NCI-H446 treated with DMSO at 0.1 percent for 48 hours (cell line): ENCODE data around the gene ASB2.

ENCODE experiments used
- DNase-seq: peaks from one replicate; lab custom pipeline; 2025; lab: John Stamatoyannopoulos, UW

The ASB2 gene

DNA sequence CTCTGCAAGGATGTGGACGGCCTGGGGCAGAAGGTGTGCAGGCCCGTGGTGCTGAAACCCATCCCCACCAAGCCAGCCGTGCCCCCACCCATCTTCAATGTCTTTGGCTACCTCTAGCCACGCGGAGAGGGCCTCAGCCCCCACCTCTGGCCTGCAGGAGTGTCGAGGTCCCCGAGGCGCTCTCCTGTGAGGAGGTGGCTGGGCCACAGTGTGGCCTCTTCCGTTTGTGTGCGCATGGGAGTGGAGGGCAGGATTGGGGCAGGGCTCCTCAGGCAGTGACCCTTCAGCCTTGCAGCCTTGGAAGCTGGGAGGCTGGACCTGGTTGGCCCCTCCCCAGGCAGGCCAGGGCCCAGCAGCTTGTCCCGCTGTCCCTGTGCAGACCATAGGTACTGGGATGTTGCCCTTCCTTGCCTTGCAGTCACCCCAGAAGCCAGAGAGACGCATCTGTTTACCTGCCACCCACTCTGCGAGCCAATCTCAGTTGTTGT lies 47.3 kb downstream of the ASB2 start:
- DNase-seq: no peak

DNA sequence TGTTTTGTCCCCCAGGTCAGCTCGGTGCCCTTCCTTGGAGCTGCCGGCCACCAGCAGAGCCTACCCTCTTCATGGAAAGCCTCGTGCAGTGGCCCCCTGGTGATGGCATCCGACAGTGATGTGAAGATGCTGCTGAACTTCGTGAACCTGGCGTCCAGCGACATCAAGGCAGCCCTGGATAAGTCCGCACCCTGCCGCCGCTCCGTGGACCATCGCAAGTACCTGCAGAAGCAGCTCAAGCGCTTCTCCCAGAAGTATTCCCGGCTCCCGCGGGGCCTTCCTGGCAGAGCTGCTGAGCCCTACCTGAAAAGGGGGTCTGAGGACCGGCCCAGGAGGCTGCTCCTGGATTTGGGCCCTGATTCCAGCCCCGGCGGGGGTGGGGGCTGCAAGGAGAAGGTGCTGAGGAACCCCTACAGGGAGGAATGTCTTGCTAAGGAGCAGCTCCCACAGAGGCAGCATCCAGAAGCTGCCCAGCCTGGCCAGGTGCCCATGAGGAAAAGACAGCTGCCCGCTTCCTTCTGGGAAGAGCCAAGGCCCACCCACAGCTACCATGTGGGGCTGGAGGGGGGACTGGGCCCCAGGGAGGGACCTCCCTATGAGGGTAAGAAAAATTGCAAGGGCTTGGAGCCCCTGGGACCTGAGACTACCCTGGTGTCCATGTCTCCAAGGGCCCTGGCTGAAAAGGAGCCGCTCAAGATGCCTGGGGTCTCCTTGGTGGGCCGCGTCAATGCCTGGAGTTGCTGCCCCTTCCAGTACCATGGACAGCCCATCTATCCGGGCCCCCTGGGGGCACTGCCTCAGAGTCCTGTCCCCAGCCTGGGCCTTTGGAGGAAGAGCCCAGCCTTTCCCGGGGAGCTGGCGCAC lies 48.0 kb downstream of the ASB2 start:
- no peak for DNase-seq

DNA sequence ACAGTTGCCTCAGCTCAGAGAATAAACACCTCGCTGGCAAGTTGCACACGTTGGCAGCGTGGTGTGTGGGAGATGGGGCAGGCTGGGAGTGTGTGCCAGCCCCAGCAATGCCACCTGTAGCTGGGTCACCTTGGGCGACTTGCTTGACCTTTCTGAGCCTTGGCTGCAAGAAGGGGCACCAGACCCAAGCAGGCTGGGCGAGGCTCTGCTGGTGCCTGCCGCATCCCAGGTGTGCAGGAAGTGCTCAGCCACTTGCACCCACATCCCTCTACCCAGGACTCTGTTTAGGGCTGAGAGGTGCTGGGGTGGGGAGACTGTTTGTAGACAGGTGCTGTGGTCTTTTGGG lies 48.6 kb downstream of the ASB2 start:
- no peak for DNase-seq

DNA sequence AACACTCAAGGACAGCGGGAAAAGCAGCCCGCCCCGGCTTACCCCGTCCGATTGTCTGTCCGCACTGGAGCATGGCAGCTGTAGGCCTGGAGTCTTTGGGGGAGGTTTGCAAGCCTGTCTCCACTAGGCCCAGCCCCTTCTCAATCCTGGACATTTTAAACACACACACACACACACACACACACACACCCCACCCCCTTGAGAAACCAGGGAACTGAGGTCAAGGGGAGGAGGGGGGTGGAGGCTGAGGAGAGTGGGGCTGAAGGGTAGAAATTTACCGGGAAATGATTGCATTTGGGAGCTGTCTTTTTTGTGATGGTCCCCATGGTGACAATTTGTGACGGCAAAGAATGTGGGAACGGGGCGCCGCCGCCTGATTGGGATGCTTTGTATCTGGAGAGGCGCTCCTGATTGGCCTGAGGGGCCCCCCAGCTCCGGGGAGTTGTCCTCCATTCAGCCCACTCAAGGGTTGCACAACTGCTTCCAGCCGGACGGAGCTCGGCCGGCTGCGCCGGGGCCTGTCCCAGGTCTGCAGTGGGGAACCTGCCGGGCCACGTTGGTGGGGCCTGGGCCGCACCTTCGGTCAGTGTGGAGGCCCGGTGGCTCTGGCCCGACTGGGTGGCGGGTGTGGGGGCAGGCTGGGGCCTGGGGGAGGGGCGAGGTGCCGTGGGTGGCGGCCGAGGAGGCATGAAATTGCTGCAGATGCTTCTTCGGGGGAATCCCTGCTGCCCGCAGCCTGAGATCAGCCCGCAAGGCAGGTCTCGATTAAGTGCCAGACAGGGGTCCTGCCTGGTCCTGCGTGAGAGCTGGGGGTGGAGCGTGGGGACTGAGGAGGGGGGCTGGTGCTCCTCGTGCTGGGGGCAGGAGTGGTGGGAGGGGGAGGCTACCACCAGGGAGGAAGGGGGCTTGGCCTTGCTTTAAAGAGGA lies 49.2 kb downstream of the ASB2 start, which contains the start of gene FAM181A:
Gene FAM181A, plus strand, starts transcription at position 472 of the 927 bp plus-strand sequence. CDS start 942 bp downstream, outside the sequence.
- no peak for DNase-seq

DNA sequence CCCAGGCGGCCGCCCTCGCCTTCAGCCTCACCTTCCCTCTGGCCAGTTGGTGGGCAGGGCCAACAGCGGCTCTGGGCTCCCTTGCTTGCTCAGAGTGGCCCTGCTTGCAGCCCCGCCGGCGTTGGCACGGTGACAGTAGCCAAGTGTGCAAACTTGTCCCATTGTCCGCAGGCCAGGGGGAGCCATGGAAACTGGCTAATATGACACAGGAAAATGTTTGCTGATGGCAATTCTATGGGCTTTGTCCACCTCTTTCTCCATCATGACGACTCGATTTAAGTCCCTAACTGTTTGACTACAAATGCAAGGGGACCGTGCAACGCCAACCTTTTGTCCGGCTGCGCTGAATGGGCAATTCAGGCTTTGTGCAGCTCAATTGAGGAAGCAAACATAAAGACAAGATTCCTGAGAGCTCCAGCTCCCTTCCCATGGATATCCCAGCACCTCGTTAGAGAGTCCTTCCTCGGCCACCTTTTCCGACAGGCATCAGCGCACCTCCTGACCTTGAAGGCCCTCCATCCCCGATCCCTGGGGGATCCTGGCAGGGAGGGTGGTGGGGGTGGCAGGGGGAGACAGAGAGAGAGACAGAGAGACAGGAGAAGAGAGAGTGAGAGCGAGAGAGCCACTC lies 50.0 kb downstream of the ASB2 start:
- DNase-seq: no peak

DNA sequence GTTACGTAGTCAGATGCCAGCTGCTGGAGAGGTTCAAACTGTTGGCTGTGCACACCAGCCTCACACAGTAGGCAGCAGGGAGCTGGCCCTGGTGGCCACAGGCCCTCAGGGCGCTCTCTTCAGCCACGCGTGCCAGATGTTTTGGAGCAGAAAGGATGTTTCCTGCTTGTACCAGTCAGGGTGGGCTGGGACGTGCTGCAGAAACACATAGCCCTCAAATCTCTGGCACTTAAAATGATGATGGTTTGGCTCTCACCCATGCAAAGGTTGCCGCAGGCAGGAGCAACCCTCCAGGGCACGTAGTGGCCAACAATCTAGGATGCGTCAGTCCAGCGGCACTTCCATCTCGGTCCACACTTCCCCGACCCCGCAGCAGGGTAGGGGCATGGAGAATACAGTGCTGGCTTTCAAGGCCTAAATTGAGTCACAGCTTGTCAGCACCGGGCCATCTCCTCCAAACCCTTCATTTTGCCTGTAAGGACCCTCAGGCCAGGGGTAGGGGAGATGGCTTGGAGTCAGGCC lies 50.9 kb downstream of the ASB2 start:
- DNase-seq: no peak

DNA sequence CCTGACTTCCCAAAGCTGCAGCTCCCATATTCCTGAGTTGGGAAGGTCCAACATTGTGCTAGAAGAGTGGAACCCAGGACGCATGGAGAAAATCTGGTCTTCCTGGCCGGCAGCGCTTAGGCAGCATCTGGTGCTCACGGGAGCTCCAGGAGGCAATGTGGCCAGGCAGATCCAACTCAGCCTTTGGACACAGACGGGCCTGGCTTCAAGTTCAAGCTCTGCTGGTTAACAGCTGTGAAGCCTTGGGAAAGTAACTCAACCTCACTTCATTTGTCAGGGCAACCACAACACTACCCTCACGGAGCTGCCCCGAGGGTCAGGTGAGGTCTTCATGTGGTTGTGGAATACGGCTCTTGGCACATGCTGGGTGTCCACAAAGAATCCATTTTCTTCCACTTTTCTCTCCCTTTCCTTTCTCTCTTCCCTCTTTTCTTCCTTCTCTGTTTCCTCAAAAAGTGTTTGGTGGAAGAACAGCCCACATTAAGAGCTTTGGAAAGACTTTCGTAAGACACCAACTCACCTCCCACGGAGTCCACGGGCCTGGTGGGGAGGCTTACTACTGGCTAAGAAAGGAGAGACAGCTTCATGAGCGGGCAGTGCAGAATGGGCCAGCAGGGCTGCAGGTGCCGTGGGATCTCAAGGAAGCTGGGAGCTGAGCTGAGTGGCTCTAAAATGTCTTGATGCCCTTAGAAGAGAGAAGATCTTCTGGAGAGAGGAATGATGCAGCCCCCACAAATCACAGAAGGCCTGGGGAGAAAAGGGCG lies 51.6 kb downstream of the ASB2 start:
- no peak for DNase-seq

DNA sequence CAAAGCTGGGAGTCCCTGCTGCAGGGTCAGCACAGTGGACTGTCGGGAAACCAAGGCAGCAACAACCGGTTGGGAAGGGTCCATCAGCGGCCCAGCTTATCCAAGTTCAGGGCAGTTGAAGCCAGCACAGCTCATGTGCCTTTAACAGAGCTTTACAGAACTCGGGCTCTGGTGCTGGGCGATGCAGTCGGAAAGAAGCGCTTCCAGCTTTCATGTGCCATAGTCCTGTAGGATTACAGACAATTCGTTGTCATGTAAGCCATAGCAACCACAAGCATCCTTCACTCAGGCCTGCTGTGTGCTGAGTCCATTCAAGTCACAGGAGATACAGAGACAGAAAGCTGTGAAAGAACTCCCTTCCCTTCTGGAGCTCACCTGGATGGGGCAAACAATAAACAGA lies 52.7 kb downstream of the ASB2 start:
- no peak for DNase-seq

DNA sequence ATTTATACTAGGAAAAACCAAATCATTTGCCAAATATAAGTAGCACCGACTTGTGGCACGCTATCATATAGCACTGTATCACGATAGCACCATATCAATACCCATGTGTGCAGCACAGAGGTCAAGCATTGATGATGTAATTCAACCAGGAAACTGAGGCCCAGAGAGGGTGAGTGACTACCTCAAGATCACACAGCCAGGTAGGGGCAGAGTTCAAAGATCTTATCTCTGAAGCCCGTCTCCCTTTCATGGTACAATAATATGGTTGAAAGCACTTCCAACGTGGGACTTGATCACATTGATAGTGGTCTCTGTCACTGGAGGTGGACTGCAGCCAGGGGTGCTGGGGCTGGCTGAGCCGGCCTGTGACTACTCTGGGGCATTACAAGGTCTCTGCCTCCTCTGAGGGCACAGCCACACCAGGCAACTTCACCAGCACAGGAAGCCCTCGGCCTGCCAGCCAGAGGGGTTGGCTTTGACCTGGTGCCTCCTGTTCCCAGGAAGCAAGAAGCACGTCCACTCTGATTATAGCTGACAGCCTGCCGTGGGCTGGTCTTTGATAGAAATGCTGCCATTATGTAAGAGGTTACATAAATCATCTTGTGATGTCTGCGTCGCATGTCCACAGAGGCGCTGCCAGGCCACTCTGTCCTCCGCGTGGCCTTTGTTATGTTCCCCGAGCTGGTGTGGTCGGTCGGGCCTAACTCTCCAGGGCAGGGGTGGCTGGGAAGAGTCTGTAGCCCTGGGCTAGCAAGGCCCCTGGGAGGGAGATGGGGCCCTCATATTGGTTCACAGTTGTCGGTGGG lies 55.2 kb downstream of the ASB2 start:
- no peak for DNase-seq

DNA sequence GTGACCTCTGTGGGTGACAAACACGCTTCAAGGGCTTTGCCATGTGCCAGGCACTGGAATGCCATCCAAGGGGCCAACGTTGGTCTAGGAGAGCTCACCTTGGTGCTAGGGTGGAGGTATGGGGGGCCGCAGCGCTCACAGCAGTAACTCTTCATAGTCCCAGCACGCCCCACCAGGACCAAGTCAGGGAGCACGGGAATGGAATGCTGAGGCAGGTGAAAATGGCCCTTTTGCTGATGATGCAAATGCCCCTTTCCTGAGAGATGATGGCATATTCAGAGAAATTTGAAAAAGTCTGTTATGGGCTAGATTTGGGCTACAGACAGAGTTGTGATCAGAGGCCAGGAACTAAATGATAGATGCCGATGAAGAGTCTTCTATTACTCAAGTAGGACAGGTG lies 59.2 kb downstream of the ASB2 start:
- no peak for DNase-seq

DNA sequence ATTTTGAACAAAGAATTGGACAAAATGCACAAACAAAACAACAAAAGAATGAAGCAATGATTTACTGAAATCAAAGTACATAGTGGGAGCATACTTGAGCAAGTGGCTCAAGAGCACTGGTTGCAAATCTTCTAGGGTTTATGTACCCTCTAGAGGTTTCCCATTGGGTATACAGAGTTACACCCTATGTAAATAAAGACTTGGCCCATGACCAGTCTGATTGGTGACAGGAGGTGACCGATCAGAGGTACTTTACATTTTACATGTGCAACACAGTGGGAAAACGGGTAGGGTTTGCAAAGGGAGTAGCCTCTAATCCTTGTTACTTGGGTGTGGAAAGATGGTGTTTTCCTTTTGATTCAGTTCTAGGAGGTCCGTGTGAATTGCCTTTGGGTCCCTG lies 59.9 kb downstream of the ASB2 start:
- DNase-seq: no peak

DNA sequence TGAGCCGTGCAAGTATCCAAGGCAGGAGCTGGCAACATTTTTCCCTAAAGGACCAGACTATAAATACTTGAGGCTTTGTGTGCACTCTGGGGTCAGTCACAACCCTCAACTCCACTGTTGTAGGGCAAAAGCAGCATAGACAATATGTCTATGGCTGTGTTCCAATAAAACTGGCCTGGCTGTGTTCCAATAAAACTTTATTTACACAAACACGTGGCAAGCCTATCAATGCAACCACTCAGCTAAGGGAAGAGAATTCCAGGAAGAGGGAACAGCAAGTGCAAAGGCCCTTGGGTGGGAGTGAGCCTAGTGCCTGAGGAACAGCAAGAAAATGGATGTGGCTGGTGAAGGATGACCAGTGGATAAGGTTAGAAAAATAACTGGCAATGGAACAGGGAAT lies 60.6 kb downstream of the ASB2 start:
- DNase-seq: no peak

DNA sequence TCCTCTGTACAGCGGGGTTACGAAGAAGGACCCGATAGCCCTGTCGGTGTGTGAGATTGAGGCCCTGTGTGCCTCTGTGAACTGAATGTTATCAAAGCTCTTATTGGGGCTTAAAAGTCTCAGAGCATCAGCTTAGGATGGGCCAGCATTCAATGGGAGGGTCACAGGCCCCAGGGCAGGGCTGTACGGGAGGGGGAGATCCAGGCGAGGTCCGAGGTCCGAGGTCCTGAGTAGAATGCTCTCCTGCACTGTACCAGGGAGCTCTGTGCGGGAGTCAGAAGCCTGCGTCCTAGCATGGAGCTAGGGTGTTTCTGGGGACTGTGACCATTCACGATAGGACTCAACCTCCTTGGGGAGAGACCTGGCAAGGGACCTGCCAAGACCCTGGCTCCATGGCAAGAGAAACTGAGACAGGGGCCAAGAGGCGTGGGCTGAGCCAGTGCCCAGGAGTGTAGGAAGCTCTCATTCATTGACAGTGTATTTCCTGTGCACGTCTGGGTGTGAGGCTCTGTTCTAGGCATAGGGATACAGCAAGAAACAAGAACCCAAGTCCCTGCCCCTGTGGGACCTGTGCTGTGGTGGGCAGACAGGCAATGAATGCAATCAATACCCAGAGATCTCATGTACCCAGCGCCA lies 61.2 kb downstream of the ASB2 start:
- DNase-seq: no peak

DNA sequence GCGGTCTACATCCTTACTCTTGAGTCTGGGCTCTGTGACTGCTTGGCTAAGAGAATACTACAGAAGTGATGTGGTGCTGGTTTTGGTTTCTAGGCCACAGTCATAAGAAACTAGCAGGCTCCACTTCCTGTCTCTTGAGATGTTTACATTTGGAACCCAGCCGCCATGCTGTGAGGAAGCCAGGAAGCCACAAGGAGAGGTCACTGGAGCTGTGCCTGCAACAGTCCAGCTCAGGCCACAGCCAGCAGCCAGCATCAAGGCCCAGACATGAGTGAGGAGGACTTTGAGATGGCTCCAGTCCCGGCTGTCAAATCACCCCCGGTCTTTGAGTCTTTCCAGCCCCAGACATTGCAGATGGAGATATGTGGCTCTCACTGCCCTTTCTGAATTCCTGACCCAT lies 62.1 kb downstream of the ASB2 start:
- DNase-seq: no peak

DNA sequence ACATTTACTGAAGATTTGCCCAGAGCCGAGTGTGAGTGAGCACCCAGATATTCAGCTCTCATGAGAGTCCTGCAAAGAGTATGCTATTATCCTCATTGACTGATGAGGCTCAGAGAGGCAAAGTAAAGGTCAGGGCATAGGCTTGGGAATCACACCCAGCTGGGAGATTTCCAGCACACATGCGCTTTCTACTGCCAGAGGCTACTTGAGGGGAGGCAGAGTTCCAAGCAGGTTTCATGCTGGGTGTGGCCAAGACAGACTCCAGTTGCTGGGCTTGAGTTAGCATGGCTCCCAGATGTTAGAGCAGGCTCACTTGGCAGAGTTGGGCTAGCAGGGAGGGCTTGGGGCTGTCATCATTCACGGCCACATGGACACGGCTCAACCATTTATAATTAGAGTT lies 63.6 kb downstream of the ASB2 start:
- no peak for DNase-seq

DNA sequence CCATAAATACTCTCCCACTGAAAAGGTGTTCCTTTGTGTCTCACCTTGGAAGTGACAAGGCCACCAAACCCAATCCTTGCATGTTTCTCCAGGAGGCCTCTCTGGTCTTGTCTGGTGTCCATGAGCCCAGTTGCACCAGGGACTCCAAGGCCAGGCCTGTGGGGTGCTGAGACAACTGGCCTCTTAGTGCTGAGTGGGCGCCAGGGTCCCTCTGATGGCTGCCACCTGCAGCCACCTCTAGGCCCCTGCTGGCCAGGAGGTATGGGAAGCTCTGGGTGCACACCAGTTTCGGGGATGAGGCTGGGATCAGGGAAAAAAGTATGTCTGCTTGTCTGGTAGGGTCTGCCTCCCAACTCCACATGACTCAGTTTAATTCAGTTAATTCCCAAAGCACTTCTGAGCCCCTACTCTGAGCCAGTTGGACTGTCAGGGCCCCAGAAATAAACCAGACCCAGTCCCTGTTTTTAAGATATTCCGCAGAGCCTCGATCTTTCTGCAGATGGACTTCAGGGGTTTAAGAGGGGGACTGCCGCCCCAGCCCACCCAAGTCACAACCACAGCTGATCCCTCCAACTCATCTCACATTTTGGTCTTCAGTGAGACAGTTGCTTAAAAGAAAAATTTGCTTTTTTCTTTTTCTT lies 64.3 kb downstream of the ASB2 start:
- DNase-seq: no peak

DNA sequence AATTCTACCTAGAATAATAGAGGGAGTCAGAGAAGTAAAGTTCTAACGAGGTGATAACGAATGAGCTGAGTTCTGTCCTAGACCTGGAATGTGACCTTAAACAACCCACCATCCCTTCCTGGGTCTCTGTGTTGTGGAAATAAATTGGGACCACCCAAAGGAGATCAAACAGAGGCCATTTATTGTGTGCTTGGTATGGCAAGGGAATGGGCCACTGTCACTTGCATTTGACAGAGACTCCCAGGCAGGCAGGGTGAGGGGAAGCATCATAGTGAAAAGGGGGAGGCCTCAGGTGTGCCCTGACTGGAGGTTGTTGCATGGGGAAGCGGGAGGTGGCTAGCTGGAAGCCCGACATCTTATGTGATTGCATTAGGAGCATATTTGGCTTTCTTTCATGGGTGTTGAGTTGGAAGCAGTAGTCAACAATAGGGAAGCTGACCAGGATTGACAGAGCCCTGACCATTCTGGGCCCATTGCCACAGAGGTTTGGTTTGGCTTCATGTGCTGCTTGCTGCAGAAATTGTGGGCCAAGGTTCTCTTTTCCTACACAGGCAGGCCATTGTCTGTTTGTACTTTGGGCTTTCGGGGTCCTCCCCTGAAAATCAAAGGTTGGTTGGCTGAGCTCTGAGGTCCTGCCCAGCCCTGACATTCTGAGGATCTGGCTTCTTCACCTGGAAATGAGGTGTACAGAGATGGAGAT lies 66.8 kb downstream of the ASB2 start:
- no peak for DNase-seq

DNA sequence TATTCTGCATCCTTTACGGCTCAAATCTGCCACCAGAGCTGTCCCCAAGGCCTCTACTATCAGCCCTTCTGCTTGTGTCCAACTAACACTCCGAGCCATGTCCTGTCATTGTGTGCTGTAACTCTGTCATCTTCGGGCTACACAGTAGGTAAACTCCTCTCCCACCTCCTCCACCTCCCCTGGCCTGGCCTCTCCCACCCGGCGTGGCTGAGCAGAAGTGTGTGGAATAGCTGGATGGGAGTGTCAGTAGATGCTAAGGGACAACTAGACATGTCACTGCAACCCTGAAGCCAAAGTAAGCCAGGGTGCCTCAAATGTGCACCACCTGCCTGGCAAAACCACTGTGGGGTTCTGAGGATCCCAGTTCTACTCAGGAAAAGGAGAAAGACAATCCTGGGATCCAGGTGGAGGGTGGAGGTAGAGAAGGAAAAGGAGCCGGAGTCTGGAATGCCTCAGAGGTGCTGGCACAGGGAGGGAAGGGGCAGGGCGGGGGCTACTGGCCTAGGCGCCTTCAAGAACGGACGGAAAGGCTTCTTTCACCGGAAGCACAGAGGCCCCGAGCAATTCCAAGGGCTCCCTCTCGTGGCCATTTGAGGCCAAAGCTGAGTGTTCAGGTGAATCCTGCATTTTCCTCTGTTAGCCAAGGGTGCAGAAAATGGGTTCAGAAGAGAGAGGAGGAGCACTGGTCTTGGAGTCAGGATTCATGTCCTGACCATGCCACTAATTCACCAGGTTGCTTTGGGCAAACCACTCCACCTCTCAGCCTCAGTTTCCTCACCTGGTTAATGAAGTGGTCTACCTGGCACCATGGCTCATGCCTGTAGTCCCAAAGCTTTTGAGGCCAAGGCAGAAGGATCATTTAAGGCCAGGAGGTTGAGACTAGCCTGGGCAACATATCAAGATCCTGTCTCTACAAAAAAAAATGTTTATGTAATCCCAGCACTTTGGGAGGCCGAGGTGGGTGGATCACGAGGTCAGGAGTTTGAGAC lies 69.7 kb downstream of the ASB2 start:
- DNase-seq: no peak
